OCI-LY1 (cell line): Measurements from ENCODE around the gene MAP3K20.

Experiments used
- H2AFZ ChIP-seq: fragments of 200-600 bp; sonication (generic), shearing (Covaris generic); 2 replicates; pipeline ENCODE4 v1.6.0; 2014; ENCODE audit warnings: antibody characterized with exemption, mild to moderate bottlenecking, low read length
- H3F3A ChIP-seq: fragments of 200-600 bp; sonication (generic), shearing (Covaris generic); 2 replicates; pipeline ENCODE4 v1.6.0; 2014; ENCODE audit warnings: mild to moderate bottlenecking, antibody characterized with exemption, low read length, moderate library complexity; ENCODE audit not compliant: insufficient read depth
- H3K27ac ChIP-seq: fragments of 200-600 bp; sonication (generic); 2 replicates; pipeline ENCODE4 v1.5.1; 2014; ENCODE audit warnings: low read length, mixed run types, mild to moderate bottlenecking, low read depth; ENCODE audit not compliant: poor library complexity, severe bottlenecking
- H3K27me3 ChIP-seq: fragments of 200-600 bp; sonication (generic); 2 replicates; pipeline ENCODE4 v1.6.0; 2014; ENCODE audit warnings: antibody characterized with exemption, mild to moderate bottlenecking, low read length, moderate library complexity; ENCODE audit not compliant: insufficient read depth
- H3K36me3 ChIP-seq: fragments of 200-600 bp; sonication (generic); 2 replicates; pipeline ENCODE4 v1.6.1; 2014; ENCODE audit warnings: mild to moderate bottlenecking, antibody characterized with exemption, low read length, moderate library complexity, mixed read lengths; ENCODE audit not compliant: insufficient read depth
- H3K4me1 ChIP-seq: fragments of 200-600 bp; sonication (generic); 2 replicates; pipeline ENCODE4 v1.5.1; 2014; ENCODE audit warnings: mild to moderate bottlenecking, low read length, moderate library complexity; ENCODE audit not compliant: insufficient read depth, severe bottlenecking
- H3K4me2 ChIP-seq: fragments of 200-600 bp; sonication (generic), shearing (Covaris generic); 2 replicates; pipeline ENCODE4 v1.6.1; 2014; ENCODE audit warnings: low read length
- H3K4me3 ChIP-seq: fragments of 200-600 bp; sonication (generic); 2 replicates; pipeline ENCODE4 v1.5.1; 2014; ENCODE audit warnings: low read length, low read depth, mild to moderate bottlenecking, mixed read lengths; ENCODE audit not compliant: poor library complexity, severe bottlenecking
- H3K79me2 ChIP-seq: fragments of 200-600 bp; shearing (Covaris generic); 2 replicates; pipeline ENCODE4 v1.6.1; 2016; ENCODE audit warnings: mixed run types, low read length, mixed read lengths; ENCODE audit not compliant: insufficient read depth
- H3K9ac ChIP-seq: fragments of 200-600 bp; sonication (generic), shearing (Covaris generic); 2 replicates; pipeline ENCODE4 v1.6.1; 2014; ENCODE audit warnings: mild to moderate bottlenecking, low read length, mixed read lengths
- H3K9me2 ChIP-seq: fragments of 200-600 bp; sonication (generic), shearing (Covaris generic); 2 replicates; pipeline ENCODE4 v1.6.1; 2014; ENCODE audit warnings: low read depth, mild to moderate bottlenecking, low read length, mixed read lengths
- H3K9me3 ChIP-seq: fragments of 200-600 bp; shearing (Covaris generic); 2 replicates; pipeline ENCODE4 v1.6.1; 2014; ENCODE audit warnings: low read length, mixed read lengths
- H4K20me1 ChIP-seq: fragments of 200-600 bp; sonication (generic), shearing (Covaris generic); 2 replicates; pipeline ENCODE4 v1.6.0; 2016; ENCODE audit warnings: mild to moderate bottlenecking, low read length; ENCODE audit not compliant: insufficient read depth
- CTCF ChIP-seq: fragments of 200-600 bp; sonication (generic), shearing (Covaris generic); IDR thresholded peaks from 2 replicates; pipeline ENCODE4 v1.5.1; 2017; ENCODE audit warnings: mild to moderate bottlenecking, antibody characterized with exemption, low read length, moderate library complexity, mixed read lengths
- EZH2 ChIP-seq: fragments of 200-600 bp; sonication (generic), shearing (Covaris generic); IDR thresholded peaks from 2 replicates; pipeline ENCODE4 v1.8.0; 2017; ENCODE audit warnings: borderline replicate concordance, mixed run types, mild to moderate bottlenecking, antibody characterized with exemption, low read length, moderate library complexity, mixed read lengths

The MAP3K20 gene

GRCh38 chr2:173290046-173290445 is 214.4 kb downstream of the MAP3K20 start:
- H3K4me1 ChIP-seq: peaks cover 18% of the 10 kb centered on the region
- no peak overlapping the region for H3K9ac ChIP-seq
- TF ChIP-seq EZH2 (no peak), CTCF (no peak)
- H3K9me2 ChIP-seq: no peaks in the 10 kb centered on the region
- H3K36me3 ChIP-seq: no peaks in the 10 kb centered on the region
- no peaks in the 10 kb centered on the region for H3F3A ChIP-seq
- H3K27me3 ChIP-seq: no peaks in the 10 kb centered on the region
- no peak overlapping the region for H3K4me3 ChIP-seq
- no peaks in the 10 kb centered on the region for H3K79me2 ChIP-seq
- no peak overlapping the region for H2AFZ ChIP-seq
- H3K4me2 ChIP-seq: no peak overlapping the region
- no peak overlapping the region for H3K27ac ChIP-seq
- no peaks in the 10 kb centered on the region for H4K20me1 ChIP-seq
- H3K9me3 ChIP-seq: no peaks in the 10 kb centered on the region

- H3K4me2 ChIP-seq: no peak overlapping the region
- H3F3A ChIP-seq: no peaks in the 10 kb centered on the region
- H3K36me3 ChIP-seq: no peaks in the 10 kb centered on the region
- no peak overlapping the region for H3K9ac ChIP-seq
- no peak for TF ChIP-seq EZH2
- TF ChIP-seq CTCF: no peak
- no peak overlapping the region for H2AFZ ChIP-seq
- H3K9me3 ChIP-seq: no peaks in the 10 kb centered on the region
- H3K9me2 ChIP-seq: no peaks in the 10 kb centered on the region
- no peaks in the 10 kb centered on the region for H3K79me2 ChIP-seq
- H3K4me3 ChIP-seq: no peak overlapping the region
- H4K20me1 ChIP-seq: no peaks in the 10 kb centered on the region
- no peak overlapping the region for H3K27ac ChIP-seq
- H3K27me3 ChIP-seq: no peaks in the 10 kb centered on the region
- H3K4me1 ChIP-seq: peaks cover 13% of the 10 kb centered on the region
These were observed 214.9 kb downstream of the MAP3K20 start for GRCh38 chr2:173290518-173290917.

- no peaks in the 10 kb centered on the region for H3K36me3 ChIP-seq
- H3F3A ChIP-seq: no peaks in the 10 kb centered on the region
- H4K20me1 ChIP-seq: no peaks in the 10 kb centered on the region
- peaks cover 4% of the 10 kb centered on the region for H3K4me1 ChIP-seq
- H3K4me2 ChIP-seq: no peak overlapping the region
- no peaks in the 10 kb centered on the region for H3K27me3 ChIP-seq
- no peaks in the 10 kb centered on the region for H3K9me2 ChIP-seq
- H3K27ac ChIP-seq: no peak overlapping the region
- no peaks in the 10 kb centered on the region for H3K9me3 ChIP-seq
- H3K4me3 ChIP-seq: no peak overlapping the region
- no peak overlapping the region for H3K9ac ChIP-seq
- H3K79me2 ChIP-seq: no peaks in the 10 kb centered on the region
- no peak for TF ChIP-seq CTCF
- TF ChIP-seq EZH2: no peak
- H2AFZ ChIP-seq: no peak overlapping the region
These were observed 215.8 kb downstream of the MAP3K20 start for GRCh38 chr2:173291412-173291811.
